ENCODE data around the gene LRSAM1. TPM values are rescaled to one million over a fixed set of nuclear protein-coding genes. Genes with fewer than 3 reads are reported as not detected.

LRSAM1 gene
- total and polyA plus RNA-seq, 9 of the 15 experiments (the other 6 are each of a cell fraction or from before 2014, with no cell fraction given) = 0.07 to 16.2 (median 4.7) TPM

DNA sequence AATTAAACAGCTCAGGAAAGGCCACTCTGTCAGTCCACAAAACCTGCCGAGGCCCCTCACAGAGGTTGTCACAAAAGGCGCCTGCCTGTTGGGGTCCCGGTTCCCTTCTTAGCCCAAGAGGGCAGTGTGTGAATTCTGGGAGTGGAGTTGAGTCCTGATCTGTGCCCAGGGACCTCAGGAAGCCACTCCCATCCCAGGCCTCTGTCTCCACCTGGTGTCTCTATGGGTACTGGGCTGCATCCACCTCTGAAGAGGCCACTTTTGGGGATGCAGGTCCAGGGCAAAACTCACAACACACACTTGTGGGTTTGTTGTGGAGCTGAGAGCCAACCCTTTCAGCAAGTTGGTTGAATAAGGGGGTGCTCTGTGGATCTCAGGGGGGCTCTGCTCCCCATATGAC lies 86.5 kb downstream of the LRSAM1 start:
- peaks cover 15% of the 10 kb centered on the region; the same call in 2 of the 3 replicates for H3K36me3 ChIP-seq (ENCODE audit: control insufficient read depth, insufficient read depth, low read length)
- no peak overlapping the region; the same call in 2 of the 3 replicates for H3K27ac ChIP-seq (ENCODE audit: extremely low read depth, low read depth, low read length)
- peaks cover 29 to 60% of the 10 kb centered on the region in 2 experiments for H3K4me1 ChIP-seq (replicated peaks in 1 of 2; ENCODE audit: control insufficient read depth in 2 of 2, insufficient read depth in 2 of 2, low read length in 2 of 2)
- WGBS (ENCODE audit: insufficient coverage, low coverage, missing lambda C conversion rate) = 85% methylated on average over 3 of the region's 3 CpGs
- intact Hi-C loops (cut with micrococcal nuclease) (loop anchor here (5.0 kb wide), 1 partner anchor 40 kb away; no protein-coding TSS in a partner anchor), in situ Hi-C loops (cut with MboI) (no loop called here)
- peak in 2 of 4 experiments; percentile 31 to 40 for DNase-seq (ENCODE audit: extremely low read depth in 1 of 4, low spot score in 3 of 4)
- no peak overlapping the region for H2AFZ ChIP-seq (ENCODE audit: low read depth, low read length)
- ATAC-seq = peak; percentile 59
- H3K9me3 ChIP-seq (replicated peaks; ENCODE audit: control insufficient read depth, insufficient read depth, low read depth, low read length) = no peaks in the 10 kb centered on the region
- no peak for FAIRE-seq
- no peak overlapping the region for H3K4me3 ChIP-seq
- POLR2A ChIA-PET = interaction anchor here (1.0 to 1.2 kb wide), 2 partner anchors 9 to 24 kb away, joined by 3 to 4 read pairs; no protein-coding TSS in a partner anchor
- no TSS peak for BruUV-seq (replicated peaks)
- CTCF ChIA-PET (ENCODE audit: low intra/inter-chr PET ratio) = no interaction called here
- no peaks in the 10 kb centered on the region for H3K9me1 ChIP-seq (ENCODE audit: control insufficient read depth, insufficient read depth, low read length)
- no peak overlapping the region for H3K9ac ChIP-seq (ENCODE audit: insufficient read depth in 1 of 2, low read depth in 2 of 2, low read length in 2 of 2)
- no peaks in the 10 kb centered on the region for H3K27me3 ChIP-seq (ENCODE audit: control insufficient read depth in 2 of 2, insufficient read depth in 2 of 2, low read length in 2 of 2)
- H3K79me2 ChIP-seq (ENCODE audit: control insufficient read depth, insufficient read depth, low read length) = peaks cover 43% of the 10 kb centered on the region
- H3K4me2 ChIP-seq (ENCODE audit: insufficient read depth, low read length) = no peak overlapping the region
- TF ChIP-seq FUS (optimal IDR thresholded peaks at IDR 0.05; ENCODE audit: low read depth, low read length) (no peak), SMARCC2 (IDR thresholded peaks at IDR 0.05; ENCODE audit: low read depth) (no peak), ZNF76 (CRISPR knock-in tag; IDR thresholded peaks at IDR 0.05; ENCODE audit: borderline replicate concordance) (no peak), TBL1XR1 (IDR thresholded peaks at IDR 0.05; ENCODE audit: low read length in 2 of 2) (no peak), CTCF (IDR thresholded peaks at IDR 0.05 in 2 of 3, conservative IDR thresholded peaks at IDR 0.05 in 1 of 3; ENCODE audit: insufficient read depth in 2 of 3, low read depth in 1 of 3, low read length in 3 of 3) (peak; percentile 35 to 49 (median 41); a peak in 4 of 6 replicates), RAD21 (CRISPR knock-in tag; conservative IDR thresholded peaks at IDR 0.05 in 1 of 2, IDR thresholded peaks at IDR 0.05 in 1 of 2) (peak in 1 of 2 experiments; percentile 40; a peak in 2 of 4 replicates)
- TF ChIP-seq, protein P1, sequence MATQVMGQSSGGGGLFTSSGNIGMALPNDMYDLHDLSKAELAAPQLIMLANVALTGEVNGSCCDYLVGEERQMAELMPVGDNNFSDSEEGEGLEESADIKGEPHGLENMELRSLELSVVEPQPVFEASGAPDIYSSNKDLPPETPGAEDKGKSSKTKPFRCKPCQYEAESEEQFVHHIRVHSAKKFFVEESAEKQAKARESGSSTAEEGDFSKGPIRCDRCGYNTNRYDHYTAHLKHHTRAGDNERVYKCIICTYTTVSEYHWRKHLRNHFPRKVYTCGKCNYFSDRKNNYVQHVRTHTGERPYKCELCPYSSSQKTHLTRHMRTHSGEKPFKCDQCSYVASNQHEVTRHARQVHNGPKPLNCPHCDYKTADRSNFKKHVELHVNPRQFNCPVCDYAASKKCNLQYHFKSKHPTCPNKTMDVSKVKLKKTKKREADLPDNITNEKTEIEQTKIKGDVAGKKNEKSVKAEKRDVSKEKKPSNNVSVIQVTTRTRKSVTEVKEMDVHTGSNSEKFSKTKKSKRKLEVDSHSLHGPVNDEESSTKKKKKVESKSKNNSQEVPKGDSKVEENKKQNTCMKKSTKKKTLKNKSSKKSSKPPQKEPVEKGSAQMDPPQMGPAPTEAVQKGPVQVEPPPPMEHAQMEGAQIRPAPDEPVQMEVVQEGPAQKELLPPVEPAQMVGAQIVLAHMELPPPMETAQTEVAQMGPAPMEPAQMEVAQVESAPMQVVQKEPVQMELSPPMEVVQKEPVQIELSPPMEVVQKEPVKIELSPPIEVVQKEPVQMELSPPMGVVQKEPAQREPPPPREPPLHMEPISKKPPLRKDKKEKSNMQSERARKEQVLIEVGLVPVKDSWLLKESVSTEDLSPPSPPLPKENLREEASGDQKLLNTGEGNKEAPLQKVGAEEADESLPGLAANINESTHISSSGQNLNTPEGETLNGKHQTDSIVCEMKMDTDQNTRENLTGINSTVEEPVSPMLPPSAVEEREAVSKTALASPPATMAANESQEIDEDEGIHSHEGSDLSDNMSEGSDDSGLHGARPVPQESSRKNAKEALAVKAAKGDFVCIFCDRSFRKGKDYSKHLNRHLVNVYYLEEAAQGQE (IDR thresholded peaks at IDR 0.05; ENCODE audit: borderline replicate concordance) = peak; percentile 29; the same call in 1 of the 2 replicates
- TF ChIP-seq, protein P1 (CRISPR knock-in tag; IDR thresholded peaks at IDR 0.05; ENCODE audit: low read depth) = no peak
- no peaks in the 10 kb centered on the region; the same call in 1 of the 2 replicates for H4K20me1 ChIP-seq (replicated peaks; ENCODE audit: control insufficient read depth, insufficient read depth, low read length)

Measured in K562 (cell line).